Lower lobe of right lung (tissue), 2 donors: ENCODE data around the gene IDH3G. TPM values are rescaled to one million over a fixed set of nuclear protein-coding genes. Genes with fewer than 3 reads are reported as not detected.

ENCODE experiments used
- ATAC-seq, 2 donors: fragments of 200-7000 bp; cut with Tn5 transposase; one replicate each; pipeline ENCODE4 v1.9.1; 2020 to 2022; ENCODE audit warnings: mild to moderate bottlenecking in 2 of 2, moderate library complexity in 2 of 2
- DNase-seq: peaks from one replicate; pipeline ENCODE4 v3.0.0-alpha.2; 2020
- H3K27ac ChIP-seq: fragments of 200-600 bp; one replicate; pipeline ENCODE4 v1.8.0; 2022
- H3K27me3 ChIP-seq: fragments of 200-600 bp; one replicate; pipeline ENCODE4 v1.8.0; 2022; ENCODE audit warnings: low read depth
- H3K36me3 ChIP-seq: fragments of 200-600 bp; one replicate; pipeline ENCODE4 v1.8.0; 2022; ENCODE audit warnings: mild to moderate bottlenecking
- H3K4me1 ChIP-seq: fragments of 200-600 bp; one replicate; pipeline ENCODE4 v1.8.0; 2022
- H3K4me3 ChIP-seq: fragments of 200-600 bp; one replicate; pipeline ENCODE4 v1.8.0; 2022; ENCODE audit warnings: mild to moderate bottlenecking
- H3K9me3 ChIP-seq: fragments of 200-600 bp; one replicate; pipeline ENCODE4 v1.8.0; 2022
- CTCF ChIP-seq: fragments of 200-600 bp; IDR thresholded peaks from one replicate; pipeline ENCODE4 v1.8.0; 2022; ENCODE audit warnings: antibody characterized with exemption, mild to moderate bottlenecking
- intact Hi-C: fragments of 100-400 bp; cut with DNase I; formaldehyde crosslinking; loops from one replicate; pipeline ENCODE4 v1.11.0; 2022
- total RNA-seq: library from RNA; stranded (reverse); fragmentation: NEBNext Ultra II Directional; extraction: Animal tissue kit (Norgen Biotek cat#: 25700); gene quantifications from one replicate; pipeline ENCODE4 v1.2.1, GENCODE V29; 2021
- donor health status: DM: no; HTN: yes; CAD: no; lungs with severe emphysema.

Gene IDH3G
- total RNA-seq, 1 donor from 2014 or later: 50.1 TPM

GRCh38 chrX:153763989-153764755 is 30.0 kb downstream of the IDH3G start, which contains the start of gene PLXNB3:
TSS of gene PLXNB3 (plus strand) at chrX:153764249. CDS start at chrX:153765536, 1,287 bp downstream.
- no peaks in the 10 kb centered on the region for H3K9me3 ChIP-seq
- ATAC-seq: peak; percentile 92
- TF ChIP-seq CTCF: peak; percentile 83
- H3K4me1 ChIP-seq: no peaks in the 10 kb centered on the region
- H3K4me3 ChIP-seq: peak within 1 kb of the TSS; percentile 21
- DNase-seq: peak; percentile 86
- H3K36me3 ChIP-seq: no peaks in the 10 kb centered on the region
- peak within 1 kb of the TSS; percentile 53 for H3K27ac ChIP-seq
- H3K27me3 ChIP-seq: no peaks in the 10 kb centered on the region
- intact Hi-C loops: loop anchor here (10.0 kb wide), 1 partner anchor 191 kb away; no protein-coding TSS in a partner anchor

- Histone ChIP-seq H3K27ac (no peak overlapping the region), H3K27me3 (no peaks in the 10 kb centered on the region), H3K4me1 (no peaks in the 10 kb centered on the region), H3K4me3 (no peak overlapping the region), H3K36me3 (no peaks in the 10 kb centered on the region), H3K9me3 (no peaks in the 10 kb centered on the region)
- ATAC-seq (no peak), DNase-seq (no peak)
- TF ChIP-seq CTCF: no peak
- intact Hi-C loops: loop anchor here (10.0 kb wide), 1 partner anchor 191 kb away; no protein-coding TSS in a partner anchor
Measured at GRCh38 chrX:153763298-153763932, 30.8 kb downstream of the IDH3G start.

GRCh38 chrX:153762626-153763173 is 31.5 kb downstream of the IDH3G start:
- no peaks in the 10 kb centered on the region for H3K36me3 ChIP-seq
- intact Hi-C loops: loop anchor here (10.0 kb wide), 1 partner anchor 192 kb away; no protein-coding TSS in a partner anchor
- H3K4me1 ChIP-seq: no peaks in the 10 kb centered on the region
- H3K27me3 ChIP-seq: no peaks in the 10 kb centered on the region
- no peak for TF ChIP-seq CTCF
- DNase-seq: no peak
- no peak overlapping the region for H3K4me3 ChIP-seq
- H3K27ac ChIP-seq: no peak overlapping the region
- H3K9me3 ChIP-seq: no peaks in the 10 kb centered on the region
- no peak for ATAC-seq

GRCh38 chrX:153761863-153762262 is 32.3 kb downstream of the IDH3G start:
- no peaks in the 10 kb centered on the region for H3K4me1 ChIP-seq
- no peaks in the 10 kb centered on the region for H3K27me3 ChIP-seq
- DNase-seq (no peak), ATAC-seq (no peak)
- TF ChIP-seq CTCF: no peak
- intact Hi-C loops: loop anchor here (10.0 kb wide), 1 partner anchor 193 kb away; no protein-coding TSS in a partner anchor
- no peak overlapping the region for H3K4me3 ChIP-seq
- H3K9me3 ChIP-seq: no peaks in the 10 kb centered on the region
- no peak overlapping the region for H3K27ac ChIP-seq
- no peaks in the 10 kb centered on the region for H3K36me3 ChIP-seq

GRCh38 chrX:153755136-153755535 is 39.0 kb downstream of the IDH3G start:
- no peak for ATAC-seq
- no peak for DNase-seq
- Histone ChIP-seq H3K9me3 (no peaks in the 10 kb centered on the region), H3K4me3 (no peak overlapping the region), H3K27ac (no peak overlapping the region), H3K4me1 (no peaks in the 10 kb centered on the region), H3K36me3 (no peaks in the 10 kb centered on the region), H3K27me3 (no peaks in the 10 kb centered on the region)
- no peak for TF ChIP-seq CTCF
- intact Hi-C loops: no loop called here
